ENCODE measurements around the gene ZNF575.

DNA sequence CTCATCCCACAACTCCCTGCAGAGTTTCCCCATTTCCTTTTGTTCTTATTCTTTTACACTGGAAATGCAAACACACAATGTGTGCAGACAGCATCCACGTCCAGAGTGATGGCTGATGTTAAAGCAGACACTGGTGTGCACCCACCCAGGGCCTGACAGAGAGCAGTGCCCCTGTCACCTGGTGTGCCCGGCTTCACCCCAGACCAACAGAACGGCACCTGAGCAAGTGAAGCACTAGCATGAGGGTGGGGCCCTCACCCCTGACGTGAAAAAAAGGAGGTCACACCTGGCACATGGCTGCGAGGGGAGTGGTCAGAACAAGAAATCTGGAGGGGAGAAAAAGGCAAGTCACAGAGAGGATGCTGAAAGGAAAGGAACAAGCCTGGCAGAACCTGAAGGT lies 12.3 kb downstream of the ZNF575 start:
- TF ChIP-seq, protein P1, sequence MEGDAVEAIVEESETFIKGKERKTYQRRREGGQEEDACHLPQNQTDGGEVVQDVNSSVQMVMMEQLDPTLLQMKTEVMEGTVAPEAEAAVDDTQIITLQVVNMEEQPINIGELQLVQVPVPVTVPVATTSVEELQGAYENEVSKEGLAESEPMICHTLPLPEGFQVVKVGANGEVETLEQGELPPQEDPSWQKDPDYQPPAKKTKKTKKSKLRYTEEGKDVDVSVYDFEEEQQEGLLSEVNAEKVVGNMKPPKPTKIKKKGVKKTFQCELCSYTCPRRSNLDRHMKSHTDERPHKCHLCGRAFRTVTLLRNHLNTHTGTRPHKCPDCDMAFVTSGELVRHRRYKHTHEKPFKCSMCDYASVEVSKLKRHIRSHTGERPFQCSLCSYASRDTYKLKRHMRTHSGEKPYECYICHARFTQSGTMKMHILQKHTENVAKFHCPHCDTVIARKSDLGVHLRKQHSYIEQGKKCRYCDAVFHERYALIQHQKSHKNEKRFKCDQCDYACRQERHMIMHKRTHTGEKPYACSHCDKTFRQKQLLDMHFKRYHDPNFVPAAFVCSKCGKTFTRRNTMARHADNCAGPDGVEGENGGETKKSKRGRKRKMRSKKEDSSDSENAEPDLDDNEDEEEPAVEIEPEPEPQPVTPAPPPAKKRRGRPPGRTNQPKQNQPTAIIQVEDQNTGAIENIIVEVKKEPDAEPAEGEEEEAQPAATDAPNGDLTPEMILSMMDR (conservative IDR thresholded peaks at IDR 0.05; ENCODE audit: low read depth, low read length) = no peak
- TF ChIP-seq EZH2 (IDR thresholded peaks at IDR 0.05; ENCODE audit: borderline replicate concordance, low read depth, low read length, poor library complexity, severe bottlenecking) = no peak
